Spleen (tissue), 11 donors: Measurements from ENCODE around the gene NAT14. TPM values are rescaled to one million over a fixed set of nuclear protein-coding genes. Genes with fewer than 3 reads are reported as not detected.
A peak's percentile ranks its signal among the peaks of the same experiment; 100 is the strongest.

Experiments
- DNase-seq: peaks from one replicate; pipeline ENCODE4 v3.0.0-alpha.2; 2020
- H3K27ac ChIP-seq, 8 donors: fragments of 200-600 bp; sonication (generic) in 7 of 8; 1 replicate in 4 of 8; 2 replicates in 4 of 8; pipeline versions ENCODE4 v1.5.0 to v1.8.0; 2016 to 2021; ENCODE audit warnings: inconsistent platforms in 4 of 8, mild to moderate bottlenecking in 4 of 8, moderate library complexity in 1 of 8
- H3K27me3 ChIP-seq, 7 donors: fragments of 200-600 bp; sonication (generic) in 6 of 7; replicated peaks in 1 of 7; 1 replicate in 4 of 7; 2 replicates in 3 of 7; pipeline versions ENCODE4 v1.5.0 to v1.8.0; 2016 to 2021; ENCODE audit warnings: inconsistent platforms in 3 of 7, mild to moderate bottlenecking in 1 of 7
- H3K36me3 ChIP-seq, 6 donors: fragments of 200-600 bp; sonication (generic) in 5 of 6; 1 replicate in 4 of 6; 2 replicates in 2 of 6; pipeline versions ENCODE4 v1.5.0 to v1.8.0; 2016 to 2021; ENCODE audit warnings: inconsistent platforms in 2 of 6
- H3K4me1 ChIP-seq, 6 donors: fragments of 200-600 bp; sonication (generic) in 5 of 6; 1 replicate in 3 of 6; 2 replicates in 3 of 6; pipeline versions ENCODE4 v1.5.0 to v1.8.0; 2016 to 2021; ENCODE audit warnings: inconsistent platforms in 3 of 6
- H3K4me3 ChIP-seq, 8 donors: fragments of 200-600 bp; sonication (generic) in 7 of 8; 1 replicate in 4 of 8; 2 replicates in 4 of 8; pipeline versions ENCODE4 v1.5.0 to v1.8.0; 2016 to 2021; ENCODE audit warnings: inconsistent platforms in 4 of 8, mild to moderate bottlenecking in 4 of 8, moderate library complexity in 2 of 8
- H3K9me3 ChIP-seq, 8 donors: fragments of 200-600 bp; sonication (generic) in 7 of 8; 1 replicate in 4 of 8; 2 replicates in 4 of 8; pipeline versions ENCODE4 v1.5.0 to v1.8.0; 2016 to 2021; ENCODE audit warnings: inconsistent platforms in 4 of 8
- CTCF ChIP-seq, 11 experiments: fragments of 200-600 bp in 7 of 11; fragments of 450-650 bp in 4 of 11; sonication (generic) in 4 of 11; IDR thresholded peaks in 8 of 11; conservative IDR thresholded peaks in 3 of 11; 1 replicate in 7 of 11; 2 replicates in 4 of 11; pipeline versions ENCODE4 v1.4.0 to v1.8.0; 2016 to 2021; ENCODE audit warnings: antibody characterized with exemption in 11 of 11, inconsistent platforms in 4 of 11, mild to moderate bottlenecking in 1 of 11
- POLR2A ChIP-seq, 3 donors: fragments of 450-650 bp; IDR thresholded peaks; one replicate each; pipeline ENCODE4 v1.5.1; 2017; ENCODE audit warnings: antibody characterized with exemption in 3 of 3, mild to moderate bottlenecking in 1 of 3
- POLR2AphosphoS5 ChIP-seq, 3 donors: sonication (generic); formaldehyde crosslinking; IDR thresholded peaks; one replicate each; pipeline ENCODE4 v1.5.1; 2017; ENCODE audit warnings: antibody characterized with exemption in 3 of 3
- WGBS, 5 donors: extraction: QIAGEN DNeasy Blood & Tissue Kit in 3 of 5; methylation state at CpG; one replicate each; pipeline versions ENCODE4 v1.1.5 to v1.1.7; 2013 to 2018; 5-methylcytosine and 5-hydroxymethylcytosine counted together
- intact Hi-C: fragments of 100-400 bp; cut with DNase I; formaldehyde crosslinking; loops from one replicate; pipeline ENCODE4 v1.15.0; 2023; ENCODE audit warnings: low total_unique reads
- polyA plus RNA-seq, 3 donors: library from polyadenylated mRNA; stranded (reverse); fragments of 200-250 nt; gene quantifications; one replicate each; pipeline ENCODE4 v1.2.1, GENCODE V29; 2013
- total RNA-seq, 7 donors: library from RNA; depleted of rRNA in 3 of 7; stranded (reverse); fragments of >200 nt in 3 of 7; fragmentation: NEBNext Ultra II Directional in 4 of 7; extraction: Animal tissue kit (Norgen Biotek cat#: 25700) in 4 of 7; gene quantifications; one replicate each; pipeline versions ENCODE4 v1.1.0 to v1.2.1, GENCODE V29; 2016 to 2021
- donor health status: healthy with polysubstance abuse.
- donor health status: DM: no; HTN: no; CAD: no; lungs with moderate emphysema.
- donor health status: DM: no; HTN: no; CAD: no.
- donor health status: Bipolar disorder and iron deficiency.
- donor health status: healthy.
- donor health status: DM: no; HTN: no; CAD: no.
- donor health status: DM: yes; HTN: yes; CAD: no.

Gene NAT14
- total and polyA plus RNA-seq, 10 donors, result 1.9 to 17.7 (median 8.2) TPM

- Histone ChIP-seq H3K27me3 (peaks cover 7 to 100% (median 88%) of the 10 kb centered on the region in 7 donors), H3K27ac (no peak overlapping the region), H3K9me3 (no peaks in the 10 kb centered on the region), H3K4me3 (peak overlapping the region in 1 of 8 donors; percentile 21), H3K4me1 (peaks cover 11 to 35% (median 26%) of the 10 kb centered on the region in 6 donors), H3K36me3 (no peaks in the 10 kb centered on the region)
- intact Hi-C loops, result no loop called here
- TF ChIP-seq CTCF (IDR thresholded peaks at IDR 0.05 in 8 of 11, conservative IDR thresholded peaks at IDR 0.05 in 3 of 11), result no peak
- TF ChIP-seq POLR2AphosphoS5 (IDR thresholded peaks at IDR 0.05), result no peak
- no peak for TF ChIP-seq POLR2A (IDR thresholded peaks at IDR 0.05)
- no peak for DNase-seq
- 7 to 15% (median 11%) methylated on average over 36 to 39 of the region's 39 CpGs for WGBS, 5 donors
Observed at GRCh38 chr19:55440411-55441105, 44.4 kb upstream of the NAT14 start.

GRCh38 chr19:55441319-55441691 lies 43.7 kb upstream of the NAT14 start:
- H3K27ac ChIP-seq, result no peak overlapping the region

GRCh38 chr19:55441692-55442321 lies 43.2 kb upstream of the NAT14 start:
- H3K27ac ChIP-seq, result no peak overlapping the region
- intact Hi-C loops, result no loop called here
- 2 to 18% (median 4%) methylated on average over 5 to 39 of the region's 39 CpGs for WGBS, 5 donors
- TF ChIP-seq POLR2AphosphoS5 (IDR thresholded peaks at IDR 0.05), result no peak
- no peak for TF ChIP-seq POLR2A (IDR thresholded peaks at IDR 0.05)
- TF ChIP-seq CTCF (IDR thresholded peaks at IDR 0.05 in 8 of 11, conservative IDR thresholded peaks at IDR 0.05 in 3 of 11), result no peak
- H3K9me3 ChIP-seq, result no peaks in the 10 kb centered on the region
- peak overlapping the region in 1 of 8 donors; percentile 49 for H3K4me3 ChIP-seq
- peaks cover 7 to 100% (median 82%) of the 10 kb centered on the region in 7 donors for H3K27me3 ChIP-seq
- peaks cover 11 to 35% (median 26%) of the 10 kb centered on the region in 6 donors for H3K4me1 ChIP-seq
- no peaks in the 10 kb centered on the region for H3K36me3 ChIP-seq
- DNase-seq, result no peak

More at GRCh38 chr19:55441319-55441691, 43.7 kb upstream of the NAT14 start:
- peaks cover 11 to 35% (median 26%) of the 10 kb centered on the region in 6 donors for H3K4me1 ChIP-seq
- H3K9me3 ChIP-seq, result no peaks in the 10 kb centered on the region
- intact Hi-C loops, result no loop called here
- 3 to 6% (median 3%) methylated on average over 21 of the region's 21 CpGs for WGBS, 5 donors
- H3K4me3 ChIP-seq, result peak overlapping the region in 1 of 8 donors; percentile 49
- DNase-seq, result no peak
- TF ChIP-seq POLR2A (IDR thresholded peaks at IDR 0.05) (no peak), CTCF (IDR thresholded peaks at IDR 0.05 in 8 of 11, conservative IDR thresholded peaks at IDR 0.05 in 3 of 11) (no peak), POLR2AphosphoS5 (IDR thresholded peaks at IDR 0.05) (no peak)
- H3K27me3 ChIP-seq, result peaks cover 7 to 100% (median 83%) of the 10 kb centered on the region in 7 donors
- H3K36me3 ChIP-seq, result no peaks in the 10 kb centered on the region

GRCh38 chr19:55442372-55442961 lies 42.5 kb upstream of the NAT14 start:
- peaks cover 11 to 35% (median 26%) of the 10 kb centered on the region in 6 donors for H3K4me1 ChIP-seq
- intact Hi-C loops, result no loop called here
- 1 to 4% (median 2%) methylated on average over 14 to 72 of the region's 72 CpGs for WGBS, 5 donors
- TF ChIP-seq CTCF (IDR thresholded peaks at IDR 0.05 in 8 of 11, conservative IDR thresholded peaks at IDR 0.05 in 3 of 11), result no peak
- no peak for TF ChIP-seq POLR2AphosphoS5 (IDR thresholded peaks at IDR 0.05)
- TF ChIP-seq POLR2A (IDR thresholded peaks at IDR 0.05), result no peak
- peak overlapping the region in 1 of 8 donors; percentile 49 for H3K4me3 ChIP-seq
- H3K9me3 ChIP-seq, result no peaks in the 10 kb centered on the region
- H3K27ac ChIP-seq, result no peak overlapping the region
- H3K27me3 ChIP-seq, result peaks cover 7 to 100% (median 75%) of the 10 kb centered on the region in 7 donors
- H3K36me3 ChIP-seq, result no peaks in the 10 kb centered on the region
- no peak for DNase-seq
